ENCODE measurements around the gene ALKBH5. TPM values are rescaled to one million over a fixed set of nuclear protein-coding genes. Genes with fewer than 3 reads are reported as not detected.

ALKBH5 gene
- total and polyA plus RNA-seq, 10 of the 15 experiments (the other 5 are each of a cell fraction or from before 2014, with no cell fraction given): 13.7 to 99.9 (median 52.4) TPM

DNA sequence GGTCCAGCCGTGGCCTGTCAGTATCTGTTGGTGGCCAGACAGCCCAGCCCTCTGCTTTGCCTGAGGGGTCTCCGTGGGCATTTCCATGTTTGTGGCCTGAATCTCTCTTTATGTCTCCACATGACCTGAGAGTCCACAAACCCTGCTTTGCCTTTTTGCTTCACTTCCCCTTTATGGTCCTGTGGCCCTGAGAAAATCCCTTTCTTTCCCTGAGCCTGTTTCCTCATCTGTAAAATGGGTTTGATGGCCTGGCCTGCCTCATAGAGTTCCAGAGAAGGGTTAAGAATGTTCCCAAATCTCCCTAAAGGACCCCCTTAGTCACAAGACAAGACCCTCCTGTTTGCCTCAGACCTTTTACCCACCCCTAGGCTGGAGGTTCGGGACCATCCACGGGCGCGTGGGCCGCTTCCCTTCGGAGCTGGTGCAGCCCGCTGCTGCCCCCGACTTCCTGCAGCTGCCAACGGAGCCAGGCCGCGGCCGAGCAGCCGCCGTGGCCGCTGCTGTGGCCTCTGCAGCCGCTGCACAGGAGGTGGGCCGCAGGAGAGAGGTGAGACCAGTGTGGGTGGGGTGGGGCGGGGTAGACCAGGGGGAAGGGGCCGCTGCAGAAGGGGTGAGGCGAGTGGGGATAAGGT is 26.2 kb upstream of the ALKBH5 start:
- CTCF ChIA-PET: interaction anchor here (0.8 to 1.3 kb wide), 3 partner anchors 11 to 28 kb away, joined by 3 to 6 read pairs (median 3); no protein-coding TSS in a partner anchor
- RAD21 ChIA-PET (ENCODE audit: unreplicated experiment): interaction anchor here (0.9 to 1.0 kb wide), 3 partner anchors 10 to 26 kb away, joined by 3 to 9 read pairs (median 4); partner anchors contain the start of gene ALKBH5
- in situ Hi-C loops (cut with MboI) (no loop called here), intact Hi-C loops (cut with micrococcal nuclease; ENCODE audit: unreplicated experiment) (no loop called here)
- Histone ChIP-seq H3K27ac (ENCODE audit: control insufficient read depth, insufficient read depth) (no peak overlapping the region), H3K79me2 (ENCODE audit: control insufficient read depth, insufficient read depth, low read length) (no peaks in the 10 kb centered on the region), H3K4me1 (ENCODE audit: control insufficient read depth, insufficient read depth, low read length) (peaks cover 41% of the 10 kb centered on the region), H3K36me3 (ENCODE audit: control insufficient read depth in 2 of 2, insufficient read depth in 2 of 2, low read length in 1 of 2) (no peaks in the 10 kb centered on the region), H3K27me3 (replicated peaks in 1 of 2; ENCODE audit: control insufficient read depth in 2 of 2, insufficient read depth in 2 of 2, low read length in 1 of 2) (no peaks in the 10 kb centered on the region), H3K9me3 (replicated peaks; ENCODE audit: control insufficient read depth, insufficient read depth, low read length) (no peaks in the 10 kb centered on the region), H3K9ac (ENCODE audit: control insufficient read depth, insufficient read depth, low read length) (no peak overlapping the region), H3K4me2 (ENCODE audit: control insufficient read depth, insufficient read depth) (peak overlapping the region; percentile 94), H4K20me1 (ENCODE audit: control insufficient read depth, insufficient read depth) (no peaks in the 10 kb centered on the region), H2AFZ (ENCODE audit: control insufficient read depth, low read depth, low read length) (peak overlapping the region; percentile 68; the same call in 1 of the 2 replicates), H3K4me3 (no peak overlapping the region)
- FAIRE-seq: peak; percentile 38
- WGBS (ENCODE audit: insufficient coverage, insufficient replicate concordance, low lambda C conversion rate, missing lambda C conversion rate): 54% methylated on average over 17 of the region's 22 CpGs
- POLR2A ChIA-PET: interaction anchor here (0.6 to 1.1 kb wide), 2 partner anchors 22 to 25 kb away, joined by 3 to 9 read pairs; no protein-coding TSS in a partner anchor
- SMC1A ChIA-PET (ENCODE audit: uncharacterized antibody, unreplicated experiment): no interaction called here
- peak; percentile 28 for ATAC-seq
- DNase-seq (ENCODE audit: low read depth, low spot score): no peak
- no TSS peak for BruUV-seq (replicated peaks)
- TF ChIP-seq SPI1 (IDR thresholded peaks at IDR 0.05; ENCODE audit: borderline replicate concordance, insufficient read depth, low read depth, low read length): peak; percentile 93
- TF ChIP-seq, protein P1, sequence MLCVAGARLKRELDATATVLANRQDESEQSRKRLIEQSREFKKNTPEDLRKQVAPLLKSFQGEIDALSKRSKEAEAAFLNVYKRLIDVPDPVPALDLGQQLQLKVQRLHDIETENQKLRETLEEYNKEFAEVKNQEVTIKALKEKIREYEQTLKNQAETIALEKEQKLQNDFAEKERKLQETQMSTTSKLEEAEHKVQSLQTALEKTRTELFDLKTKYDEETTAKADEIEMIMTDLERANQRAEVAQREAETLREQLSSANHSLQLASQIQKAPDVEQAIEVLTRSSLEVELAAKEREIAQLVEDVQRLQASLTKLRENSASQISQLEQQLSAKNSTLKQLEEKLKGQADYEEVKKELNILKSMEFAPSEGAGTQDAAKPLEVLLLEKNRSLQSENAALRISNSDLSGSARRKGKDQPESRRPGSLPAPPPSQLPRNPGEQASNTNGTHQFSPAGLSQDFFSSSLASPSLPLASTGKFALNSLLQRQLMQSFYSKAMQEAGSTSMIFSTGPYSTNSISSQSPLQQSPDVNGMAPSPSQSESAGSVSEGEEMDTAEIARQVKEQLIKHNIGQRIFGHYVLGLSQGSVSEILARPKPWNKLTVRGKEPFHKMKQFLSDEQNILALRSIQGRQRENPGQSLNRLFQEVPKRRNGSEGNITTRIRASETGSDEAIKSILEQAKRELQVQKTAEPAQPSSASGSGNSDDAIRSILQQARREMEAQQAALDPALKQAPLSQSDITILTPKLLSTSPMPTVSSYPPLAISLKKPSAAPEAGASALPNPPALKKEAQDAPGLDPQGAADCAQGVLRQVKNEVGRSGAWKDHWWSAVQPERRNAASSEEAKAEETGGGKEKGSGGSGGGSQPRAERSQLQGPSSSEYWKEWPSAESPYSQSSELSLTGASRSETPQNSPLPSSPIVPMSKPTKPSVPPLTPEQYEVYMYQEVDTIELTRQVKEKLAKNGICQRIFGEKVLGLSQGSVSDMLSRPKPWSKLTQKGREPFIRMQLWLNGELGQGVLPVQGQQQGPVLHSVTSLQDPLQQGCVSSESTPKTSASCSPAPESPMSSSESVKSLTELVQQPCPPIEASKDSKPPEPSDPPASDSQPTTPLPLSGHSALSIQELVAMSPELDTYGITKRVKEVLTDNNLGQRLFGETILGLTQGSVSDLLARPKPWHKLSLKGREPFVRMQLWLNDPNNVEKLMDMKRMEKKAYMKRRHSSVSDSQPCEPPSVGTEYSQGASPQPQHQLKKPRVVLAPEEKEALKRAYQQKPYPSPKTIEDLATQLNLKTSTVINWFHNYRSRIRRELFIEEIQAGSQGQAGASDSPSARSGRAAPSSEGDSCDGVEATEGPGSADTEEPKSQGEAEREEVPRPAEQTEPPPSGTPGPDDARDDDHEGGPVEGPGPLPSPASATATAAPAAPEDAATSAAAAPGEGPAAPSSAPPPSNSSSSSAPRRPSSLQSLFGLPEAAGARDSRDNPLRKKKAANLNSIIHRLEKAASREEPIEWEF (IDR thresholded peaks at IDR 0.05; ENCODE audit: insufficient replicate concordance, low read depth, low read length): no peak
- TF ChIP-seq MEF2B (IDR thresholded peaks at IDR 0.05; ENCODE audit: partially characterized antibody, poor library complexity, severe bottlenecking): peak; percentile 11
- TF ChIP-seq, protein P2, sequence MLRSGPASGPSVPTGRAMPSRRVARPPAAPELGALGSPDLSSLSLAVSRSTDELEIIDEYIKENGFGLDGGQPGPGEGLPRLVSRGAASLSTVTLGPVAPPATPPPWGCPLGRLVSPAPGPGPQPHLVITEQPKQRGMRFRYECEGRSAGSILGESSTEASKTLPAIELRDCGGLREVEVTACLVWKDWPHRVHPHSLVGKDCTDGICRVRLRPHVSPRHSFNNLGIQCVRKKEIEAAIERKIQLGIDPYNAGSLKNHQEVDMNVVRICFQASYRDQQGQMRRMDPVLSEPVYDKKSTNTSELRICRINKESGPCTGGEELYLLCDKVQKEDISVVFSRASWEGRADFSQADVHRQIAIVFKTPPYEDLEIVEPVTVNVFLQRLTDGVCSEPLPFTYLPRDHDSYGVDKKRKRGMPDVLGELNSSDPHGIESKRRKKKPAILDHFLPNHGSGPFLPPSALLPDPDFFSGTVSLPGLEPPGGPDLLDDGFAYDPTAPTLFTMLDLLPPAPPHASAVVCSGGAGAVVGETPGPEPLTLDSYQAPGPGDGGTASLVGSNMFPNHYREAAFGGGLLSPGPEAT (IDR thresholded peaks at IDR 0.05; ENCODE audit: low read depth): peak; percentile 57; the same call in 1 of the 2 replicates
- peak; percentile 53; the same call in 1 of the 2 replicates for TF ChIP-seq IKZF1 (conservative IDR thresholded peaks at IDR 0.05)
- TF ChIP-seq RAD51 (IDR thresholded peaks at IDR 0.05): peak; percentile 38; the same call in 1 of the 2 replicates
- TF ChIP-seq SMARCA5 (IDR thresholded peaks at IDR 0.05): peak; percentile 80
- TF ChIP-seq IKZF2 (IDR thresholded peaks at IDR 0.05): peak; percentile 70 to 74
- TF ChIP-seq, protein P3, sequence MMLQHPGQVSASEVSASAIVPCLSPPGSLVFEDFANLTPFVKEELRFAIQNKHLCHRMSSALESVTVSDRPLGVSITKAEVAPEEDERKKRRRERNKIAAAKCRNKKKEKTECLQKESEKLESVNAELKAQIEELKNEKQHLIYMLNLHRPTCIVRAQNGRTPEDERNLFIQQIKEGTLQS (IDR thresholded peaks at IDR 0.05; ENCODE audit: borderline replicate concordance, extremely low read depth, low read depth, low read length): no peak
- no peak for TF ChIP-seq NFYA (IDR thresholded peaks at IDR 0.05; ENCODE audit: borderline replicate concordance, low read depth, low read length)
- TF ChIP-seq, protein P4, sequence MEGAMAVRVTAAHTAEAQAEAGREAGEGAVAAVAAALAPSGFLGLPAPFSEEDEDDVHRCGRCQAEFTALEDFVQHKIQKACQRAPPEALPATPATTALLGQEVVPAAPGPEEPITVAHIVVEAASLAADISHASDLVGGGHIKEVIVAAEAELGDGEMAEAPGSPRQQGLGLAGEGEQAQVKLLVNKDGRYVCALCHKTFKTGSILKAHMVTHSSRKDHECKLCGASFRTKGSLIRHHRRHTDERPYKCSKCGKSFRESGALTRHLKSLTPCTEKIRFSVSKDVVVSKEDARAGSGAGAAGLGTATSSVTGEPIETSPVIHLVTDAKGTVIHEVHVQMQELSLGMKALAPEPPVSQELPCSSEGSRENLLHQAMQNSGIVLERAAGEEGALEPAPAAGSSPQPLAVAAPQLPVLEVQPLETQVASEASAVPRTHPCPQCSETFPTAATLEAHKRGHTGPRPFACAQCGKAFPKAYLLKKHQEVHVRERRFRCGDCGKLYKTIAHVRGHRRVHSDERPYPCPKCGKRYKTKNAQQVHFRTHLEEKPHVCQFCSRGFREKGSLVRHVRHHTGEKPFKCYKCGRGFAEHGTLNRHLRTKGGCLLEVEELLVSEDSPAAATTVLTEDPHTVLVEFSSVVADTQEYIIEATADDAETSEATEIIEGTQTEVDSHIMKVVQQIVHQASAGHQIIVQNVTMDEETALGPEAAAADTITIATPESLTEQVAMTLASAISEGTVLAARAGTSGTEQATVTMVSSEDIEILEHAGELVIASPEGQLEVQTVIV (IDR thresholded peaks at IDR 0.05; ENCODE audit: borderline replicate concordance, partially characterized antibody): no peak
- TF ChIP-seq ZNF217 (IDR thresholded peaks at IDR 0.05): peak; percentile 72; the same call in 1 of the 2 replicates
- 0 out of 2 replicates have a peak, but pooled peaks have one; percentile 8 for TF ChIP-seq RUNX3 (IDR thresholded peaks at IDR 0.05; ENCODE audit: low read length)

Measured in GM12878 (cell line).